Glutamatergic neuron (in vitro differentiated cells): ENCODE measurements around the gene SIPA1L3. TPM values are rescaled to one million over a fixed set of nuclear protein-coding genes. Genes with fewer than 3 reads are reported as not detected.

Experiments
- DNase-seq: peaks from one replicate; pipeline ENCODE4 v3.0.0; 2022
- H3K27ac Mint-ChIP-seq: one replicate; pipeline ENCODE4 v1.8.0; 2020; ENCODE audit warnings: mild to moderate bottlenecking, mixed read lengths, inconsistent platforms; ENCODE audit not compliant: unreplicated experiment
- H3K27me3 Mint-ChIP-seq: one replicate; pipeline ENCODE4 v1.8.0; 2020; ENCODE audit warnings: mild to moderate bottlenecking, moderate library complexity, mixed read lengths, inconsistent platforms; ENCODE audit not compliant: unreplicated experiment
- H3K36me3 Mint-ChIP-seq: one replicate; pipeline ENCODE4 v1.8.0; 2020; ENCODE audit warnings: mild to moderate bottlenecking, mixed read lengths, inconsistent platforms; ENCODE audit not compliant: unreplicated experiment
- H3K4me1 Mint-ChIP-seq: one replicate; pipeline ENCODE4 v1.8.0; 2020; ENCODE audit warnings: mild to moderate bottlenecking, low read depth, mixed read lengths, inconsistent platforms; ENCODE audit not compliant: unreplicated experiment
- H3K4me3 Mint-ChIP-seq: one replicate; pipeline ENCODE4 v1.8.0; 2020; ENCODE audit warnings: mild to moderate bottlenecking, mixed read lengths, inconsistent platforms; ENCODE audit not compliant: unreplicated experiment
- H3K9me3 Mint-ChIP-seq: one replicate; pipeline ENCODE4 v1.8.0; 2020; ENCODE audit warnings: mild to moderate bottlenecking, moderate library complexity, mixed read lengths, inconsistent platforms; ENCODE audit not compliant: unreplicated experiment
- CTCF ChIP-seq: fragments of 200-600 bp; sonication (generic); IDR thresholded peaks from one replicate; pipeline ENCODE4 v1.5.0; 2021; ENCODE audit not compliant: partially characterized antibody, unreplicated experiment
- total RNA-seq: library from RNA; stranded (reverse); fragmentation: NEBNext Ultra II Directional; extraction: Animal tissue kit (Norgen Biotek cat#: 25700); gene quantifications from one replicate; pipeline ENCODE4 v1.2.1, GENCODE V29; 2021; ENCODE audit not compliant: unreplicated experiment

The SIPA1L3 gene
- total RNA-seq, 1 donor from 2014 or later: 97.7 TPM

DNA sequence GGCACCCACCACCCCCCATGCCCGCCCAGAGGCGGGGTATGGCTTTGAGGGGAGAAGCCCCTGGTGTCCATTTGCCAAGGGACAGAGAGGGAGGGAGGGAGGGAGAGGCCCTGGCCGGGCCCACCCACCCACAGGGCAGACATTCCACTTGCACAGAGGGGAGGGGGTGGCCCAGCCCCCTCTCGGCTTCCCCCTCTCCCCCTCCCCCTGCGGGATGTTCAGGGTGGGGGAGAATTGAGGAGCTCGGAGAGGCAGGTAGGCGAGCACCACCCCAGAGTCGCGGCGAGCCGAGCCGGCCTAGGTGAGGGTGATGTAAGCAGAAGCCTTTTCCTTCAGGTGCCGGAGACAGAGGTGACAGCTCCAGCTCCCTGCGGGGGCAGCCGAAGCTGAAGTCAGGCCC lies 304.8 kb downstream of the SIPA1L3 start:
- Mint-ChIP-seq H3K4me1 (peaks cover 11% of the 10 kb centered on the region), H3K9me3 (peaks cover 15% of the 10 kb centered on the region), H3K27ac (no peak overlapping the region), H3K4me3 (no peak overlapping the region), H3K27me3 (peaks cover 8% of the 10 kb centered on the region), H3K36me3 (no peaks in the 10 kb centered on the region)
- no peak for TF ChIP-seq CTCF
- no peak for DNase-seq

DNA sequence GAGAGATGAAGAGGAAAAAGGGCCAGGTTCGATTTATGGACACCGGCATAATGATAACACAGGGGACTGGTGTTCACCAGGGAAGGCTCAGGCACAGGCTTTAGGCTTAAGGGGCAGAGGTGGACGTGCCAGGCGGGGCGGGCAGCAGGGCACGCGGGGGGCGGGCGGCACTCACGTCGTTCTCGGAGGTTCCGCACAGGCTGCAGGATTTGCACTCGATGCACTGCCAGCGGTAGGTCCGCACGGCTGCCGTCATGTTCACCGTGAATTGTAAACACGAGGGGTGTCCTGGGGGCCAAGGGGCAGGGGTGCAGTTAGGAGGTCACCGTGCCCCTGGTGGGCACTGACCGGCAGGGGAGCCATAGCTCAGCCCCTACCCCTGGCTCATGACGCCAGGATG lies 306.5 kb downstream of the SIPA1L3 start:
- no peak overlapping the region for H3K4me3 Mint-ChIP-seq
- no peak for DNase-seq
- H3K4me1 Mint-ChIP-seq: peaks cover 7% of the 10 kb centered on the region
- peaks cover 8% of the 10 kb centered on the region for H3K27me3 Mint-ChIP-seq
- peaks cover 2% of the 10 kb centered on the region for H3K36me3 Mint-ChIP-seq
- TF ChIP-seq CTCF: no peak
- peaks cover 8% of the 10 kb centered on the region for H3K9me3 Mint-ChIP-seq
- no peak overlapping the region for H3K27ac Mint-ChIP-seq

DNA sequence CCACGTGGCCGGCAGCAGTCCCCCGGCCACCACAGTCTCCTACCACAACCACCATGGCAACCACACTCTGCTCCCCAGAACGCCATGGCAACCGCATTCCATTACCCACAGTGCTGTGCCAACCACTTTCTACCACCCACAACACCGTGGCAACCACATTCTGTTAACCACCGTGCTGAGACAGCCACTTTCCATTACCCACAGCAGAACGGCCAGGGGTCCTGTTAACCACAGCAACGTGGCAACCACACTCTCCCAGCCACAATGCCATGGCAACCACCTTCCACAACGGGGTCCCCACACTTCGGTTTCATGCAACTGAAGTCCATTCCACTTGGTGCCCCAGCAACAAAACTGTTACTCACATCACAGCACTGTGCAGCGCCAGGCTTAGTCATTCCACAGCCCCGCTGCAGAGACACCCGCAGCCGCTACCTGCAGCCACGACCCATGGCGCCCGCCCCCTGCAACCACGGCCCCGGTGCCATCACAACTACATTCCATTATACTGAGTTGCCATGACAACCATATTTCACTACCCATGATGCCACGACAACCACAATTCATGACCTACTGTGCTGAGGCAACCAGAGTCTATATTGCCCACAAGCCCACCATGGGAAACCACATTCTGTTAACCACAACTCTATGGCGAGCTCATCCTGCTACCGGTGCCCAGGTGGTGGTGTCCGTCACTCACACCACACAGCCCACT lies 307.1 kb downstream of the SIPA1L3 start:
- peaks cover 10% of the 10 kb centered on the region for H3K27me3 Mint-ChIP-seq
- peaks cover 7% of the 10 kb centered on the region for H3K4me1 Mint-ChIP-seq
- DNase-seq: no peak
- TF ChIP-seq CTCF: no peak
- no peak overlapping the region for H3K4me3 Mint-ChIP-seq
- H3K36me3 Mint-ChIP-seq: peaks cover 4% of the 10 kb centered on the region
- no peak overlapping the region for H3K27ac Mint-ChIP-seq
- peaks cover 12% of the 10 kb centered on the region for H3K9me3 Mint-ChIP-seq

DNA sequence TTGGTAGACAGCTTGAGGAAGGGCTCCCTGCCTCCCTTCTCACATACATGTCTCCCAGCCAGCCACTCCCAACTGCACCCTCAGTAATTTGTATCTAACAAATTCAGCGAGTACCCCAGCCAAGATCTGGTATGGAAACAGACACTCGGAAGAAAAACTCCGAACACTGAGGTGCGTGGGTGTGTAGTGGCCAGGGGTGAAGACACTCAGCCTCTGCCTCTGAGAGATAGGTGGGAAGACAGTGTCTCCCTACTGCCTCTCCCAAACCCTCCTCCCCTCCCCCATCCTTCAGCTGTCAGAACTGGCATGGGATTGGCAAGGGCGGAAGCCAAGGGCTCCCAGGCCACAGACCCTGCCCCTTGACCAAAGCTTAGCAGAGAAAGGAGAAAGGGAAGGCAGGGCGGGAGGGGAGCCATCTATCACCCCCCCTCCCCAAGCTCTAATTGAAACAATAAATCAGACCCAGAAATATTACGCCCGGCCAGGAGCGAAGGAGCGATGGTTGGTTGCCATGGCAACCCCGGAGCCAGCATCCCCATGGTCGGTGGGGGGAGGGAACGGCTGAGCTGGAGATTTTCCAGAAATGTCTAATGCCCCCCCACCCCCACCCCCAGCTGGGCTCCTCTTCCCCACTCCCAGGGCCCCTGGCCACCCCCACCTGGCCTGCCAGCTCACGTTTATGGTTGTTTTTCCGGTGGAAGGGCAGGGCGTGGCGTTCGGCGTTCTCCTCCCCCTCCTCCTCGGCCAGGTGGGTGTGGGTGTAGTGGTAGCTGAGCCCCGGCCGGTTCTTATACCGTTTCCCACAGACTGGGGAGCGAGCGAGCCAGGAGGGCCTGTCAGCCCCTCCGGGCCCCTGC lies 310.0 kb downstream of the SIPA1L3 start:
- TF ChIP-seq CTCF: no peak
- Mint-ChIP-seq H3K36me3 (peaks cover 4% of the 10 kb centered on the region), H3K27ac (no peak overlapping the region), H3K4me1 (no peaks in the 10 kb centered on the region), H3K4me3 (no peak overlapping the region), H3K9me3 (peaks cover 6% of the 10 kb centered on the region), H3K27me3 (peaks cover 2% of the 10 kb centered on the region)
- DNase-seq: no peak

- H3K9me3 Mint-ChIP-seq: peaks cover 10% of the 10 kb centered on the region
- no peak overlapping the region for H3K4me3 Mint-ChIP-seq
- DNase-seq: no peak
- H3K4me1 Mint-ChIP-seq: peaks cover 4% of the 10 kb centered on the region
- TF ChIP-seq CTCF: no peak
- H3K36me3 Mint-ChIP-seq: peaks cover 8% of the 10 kb centered on the region
- no peak overlapping the region for H3K27ac Mint-ChIP-seq
- peaks cover 5% of the 10 kb centered on the region for H3K27me3 Mint-ChIP-seq
Measured at GRCh38 chr19:38218204-38218603, 311.2 kb downstream of the SIPA1L3 start.
